HFF-Myc (cell line): ENCODE measurements around the gene PRR11.

Experiments
- DNase-seq: peaks from one replicate; pipeline ENCODE4 v3.0.0-alpha.2; 2011; ENCODE audit warnings: low read depth; ENCODE audit errors: extremely low read depth
- H3K4me3 ChIP-seq: replicated peaks from 2 replicates; pipeline ENCODE4 v1.5.1; 2011; ENCODE audit warnings: low read depth, mild to moderate bottlenecking, control low read depth, low read length
- CTCF ChIP-seq: IDR thresholded peaks from 2 replicates; pipeline ENCODE4 v1.5.1; 2012; ENCODE audit warnings: mild to moderate bottlenecking, low read depth, low read length, control low read depth; ENCODE audit errors: missing control alignments

PRR11 gene

GRCh38 chr17:59230764-59231163 is 75.2 kb downstream of the PRR11 start:
- DNase-seq: no peak
- H3K4me3 ChIP-seq: no peak overlapping the region
- TF ChIP-seq CTCF: no peak

- H3K4me3 ChIP-seq: no peak overlapping the region
- DNase-seq: no peak
- no peak for TF ChIP-seq CTCF
These were observed 79.1 kb downstream of the PRR11 start for GRCh38 chr17:59234631-59235030.

- no peak for TF ChIP-seq CTCF
- DNase-seq: no peak
- no peak overlapping the region for H3K4me3 ChIP-seq
These were observed 83.4 kb downstream of the PRR11 start for GRCh38 chr17:59238906-59239305.

- H3K4me3 ChIP-seq: no peak overlapping the region
- TF ChIP-seq CTCF: no peak
- DNase-seq: no peak
These were observed 88.5 kb downstream of the PRR11 start for GRCh38 chr17:59244081-59244480.
